H9 (cell line): ENCODE measurements around the gene SMIM22. TPM values are rescaled to one million over a fixed set of nuclear protein-coding genes. Genes with fewer than 3 reads are reported as not detected.
A peak's percentile ranks its signal among the peaks of the same experiment; 100 is the strongest.

Experiments
- DNase-seq: peaks from one replicate; pipeline ENCODE4 v3.0.0-alpha.2; 2017
- H2AFZ ChIP-seq: one replicate; pipeline ENCODE4 v1.6.1; 2013; ENCODE audit warnings: mild to moderate bottlenecking, low read length, control low read depth, moderate library complexity
- H2AK5ac ChIP-seq: 2 replicates; pipeline ENCODE4 v1.6.1; 2013; ENCODE audit warnings: low read length, control low read depth, mixed read lengths; ENCODE audit not compliant: insufficient read length
- H2BK120ac ChIP-seq: one replicate; pipeline ENCODE4 v1.6.1; 2013; ENCODE audit warnings: low read depth, mild to moderate bottlenecking, low read length, control low read depth, inconsistent platforms; ENCODE audit not compliant: poor library complexity, severe bottlenecking
- H2BK12ac ChIP-seq: 2 replicates; pipeline ENCODE4 v1.6.1; 2013; ENCODE audit warnings: low read length, control low read depth, mixed read lengths, low read depth; ENCODE audit not compliant: insufficient read length
- H2BK15ac ChIP-seq: 2 replicates; pipeline ENCODE4 v1.6.1; 2013; ENCODE audit warnings: low read depth, low read length, control low read depth
- H2BK20ac ChIP-seq: one replicate; pipeline ENCODE4 v1.6.1; 2013; ENCODE audit warnings: low read depth, mild to moderate bottlenecking, low read length, control low read depth, inconsistent platforms; ENCODE audit not compliant: poor library complexity, severe bottlenecking
- H2BK5ac ChIP-seq: 2 replicates; pipeline ENCODE4 v1.6.1; 2013; ENCODE audit warnings: low read length, control low read depth, mixed read lengths; ENCODE audit not compliant: insufficient read length
- H3K14ac ChIP-seq: 2 replicates; pipeline ENCODE4 v1.6.1; 2013; ENCODE audit warnings: low read length, control low read depth; ENCODE audit not compliant: insufficient read depth
- H3K18ac ChIP-seq: 2 replicates; pipeline ENCODE4 v1.6.1; 2013; ENCODE audit warnings: low read depth, mild to moderate bottlenecking, mixed read lengths, low read length, control low read depth; ENCODE audit not compliant: insufficient read length
- H3K23ac ChIP-seq: 2 replicates; pipeline ENCODE4 v1.6.1; 2013; ENCODE audit warnings: low read length, control low read depth, mixed read lengths, low read depth; ENCODE audit not compliant: insufficient read length
- H3K23me2 ChIP-seq: 2 replicates; pipeline ENCODE4 v1.6.1; 2013; ENCODE audit warnings: low read depth, mild to moderate bottlenecking, mixed read lengths, low read length, control low read depth; ENCODE audit not compliant: insufficient read length, poor library complexity, severe bottlenecking
- H3K27ac ChIP-seq: 2 replicates; pipeline ENCODE4 v1.5.1; 2013; ENCODE audit warnings: low read length, control low read depth, mixed read lengths, low read depth; ENCODE audit not compliant: insufficient read length
- H3K27me3 ChIP-seq: 2 replicates; pipeline ENCODE4 v1.6.1; 2013; ENCODE audit warnings: low read length, control low read depth, inconsistent platforms; ENCODE audit not compliant: insufficient read depth
- H3K4ac ChIP-seq: 2 replicates; pipeline ENCODE4 v1.6.1; 2013; ENCODE audit warnings: low read depth, mild to moderate bottlenecking, control low read depth, inconsistent platforms, low read length, moderate library complexity
- H3K4me1 ChIP-seq: 2 replicates; pipeline ENCODE4 v1.6.1; 2013; ENCODE audit warnings: low read length, control low read depth, inconsistent platforms; ENCODE audit not compliant: insufficient read depth
- H3K4me2 ChIP-seq: 2 replicates; pipeline ENCODE4 v1.6.1; 2013; ENCODE audit warnings: low read length, control low read depth, mixed read lengths; ENCODE audit not compliant: insufficient read length, insufficient read depth
- H3K56ac ChIP-seq: 2 replicates; pipeline ENCODE4 v1.6.1; 2013; ENCODE audit warnings: low read depth, mild to moderate bottlenecking, mixed read lengths, low read length, control low read depth; ENCODE audit not compliant: insufficient read length
- H3K79me1 ChIP-seq: 2 replicates; pipeline ENCODE4 v1.6.1; 2013; ENCODE audit warnings: low read depth, mild to moderate bottlenecking, moderate library complexity, low read length, control low read depth, inconsistent platforms; ENCODE audit not compliant: insufficient read depth, poor library complexity, severe bottlenecking
- H3K79me2 ChIP-seq: 2 replicates; pipeline ENCODE4 v1.6.1; 2013; ENCODE audit warnings: low read length, control low read depth, inconsistent platforms; ENCODE audit not compliant: insufficient read depth
- H3K9ac ChIP-seq: 2 replicates; pipeline ENCODE4 v1.6.1; 2013; ENCODE audit warnings: low read length, control low read depth, mixed read lengths; ENCODE audit not compliant: insufficient read length; ENCODE audit errors: extremely low read depth
- H3K9me3 ChIP-seq: one replicate; pipeline ENCODE4 v1.6.1; 2013; ENCODE audit warnings: low read depth, low read length, inconsistent platforms; ENCODE audit not compliant: control insufficient read depth
- H3T11ph ChIP-seq: one replicate; pipeline ENCODE4 v1.6.1; 2013; ENCODE audit warnings: mild to moderate bottlenecking, low read length, control low read depth, inconsistent platforms
- H4K20me1 ChIP-seq: one replicate; pipeline ENCODE4 v1.6.1; 2013; ENCODE audit not compliant: control insufficient read depth, insufficient read length, insufficient read depth
- H4K5ac ChIP-seq: 2 replicates; pipeline ENCODE4 v1.6.1; 2013; ENCODE audit warnings: low read depth, mild to moderate bottlenecking, mixed read lengths, low read length, control low read depth; ENCODE audit not compliant: insufficient read length
- H4K8ac ChIP-seq: replicated peaks from 2 replicates; pipeline ENCODE4 v1.6.1; 2013; ENCODE audit warnings: low read length, control low read depth, mixed read lengths, low read depth; ENCODE audit not compliant: insufficient read length
- H4K91ac ChIP-seq: 2 replicates; pipeline ENCODE4 v1.6.1; 2013; ENCODE audit warnings: low read depth, mild to moderate bottlenecking, moderate library complexity, mixed read lengths, low read length, control low read depth; ENCODE audit not compliant: insufficient read length
- H3K27ac Mint-ChIP-seq, 3 experiments: 2 replicates in 2 of 3; 3 replicates in 1 of 3; pipeline ENCODE4 v1.8.0; 2020 to 2021; ENCODE audit warnings: mixed read lengths in 3 of 3, mild to moderate bottlenecking in 1 of 3, moderate library complexity in 1 of 3
- H3K27me3 Mint-ChIP-seq: 2 replicates; pipeline ENCODE4 v1.8.0; 2021; ENCODE audit warnings: low read depth, mild to moderate bottlenecking, moderate library complexity, mixed read lengths
- H3K36me3 Mint-ChIP-seq, 3 experiments: 2 replicates in 2 of 3; 3 replicates in 1 of 3; pipeline ENCODE4 v1.8.0; 2020 to 2021; ENCODE audit warnings: low read depth in 3 of 3, mixed read lengths in 3 of 3; ENCODE audit not compliant: insufficient read depth in 1 of 3
- H3K4me1 Mint-ChIP-seq, 2 experiments: 2 replicates each; pipeline ENCODE4 v1.8.0; 2020; ENCODE audit warnings: mixed read lengths in 2 of 2
- H3K4me3 Mint-ChIP-seq, 2 experiments: 2 replicates in 1 of 2; 3 replicates in 1 of 2; pipeline ENCODE4 v1.8.0; 2020 to 2021; ENCODE audit warnings: mild to moderate bottlenecking in 2 of 2, mixed read lengths in 2 of 2, moderate library complexity in 1 of 2
- H3K9me3 Mint-ChIP-seq, 2 experiments: 2 replicates in 1 of 2; 3 replicates in 1 of 2; pipeline ENCODE4 v1.8.0; 2020; ENCODE audit warnings: mild to moderate bottlenecking in 2 of 2, mixed read lengths in 2 of 2, moderate library complexity in 1 of 2
- WGBS: extraction: QIAGEN DNeasy Blood & Tissue Kit; methylation state at CpG from one replicate; pipeline ENCODE4 v1.1.7; 2013; ENCODE audit warnings: missing lambda C conversion rate, low lambda C conversion rate, mixed read lengths; ENCODE audit not compliant: insufficient read length; ENCODE audit errors: extremely low coverage; 5-methylcytosine and 5-hydroxymethylcytosine counted together
- total RNA-seq: library from RNA; stranded (reverse); gene quantifications from 2 replicates; pipeline ENCODE4 v1.2.1, GENCODE V29; 2021
- TF ChIP-seq, protein P1 (sequence below): fragments of 200-600 bp; sonication (generic); conservative IDR thresholded peaks from 3 replicates; pipeline ENCODE4 v1.8.0; 2021; ENCODE audit warnings: antibody characterized with exemption, mild to moderate bottlenecking

The SMIM22 gene
- total RNA-seq, 1 experiment from 2014 or later: not detected

DNA sequence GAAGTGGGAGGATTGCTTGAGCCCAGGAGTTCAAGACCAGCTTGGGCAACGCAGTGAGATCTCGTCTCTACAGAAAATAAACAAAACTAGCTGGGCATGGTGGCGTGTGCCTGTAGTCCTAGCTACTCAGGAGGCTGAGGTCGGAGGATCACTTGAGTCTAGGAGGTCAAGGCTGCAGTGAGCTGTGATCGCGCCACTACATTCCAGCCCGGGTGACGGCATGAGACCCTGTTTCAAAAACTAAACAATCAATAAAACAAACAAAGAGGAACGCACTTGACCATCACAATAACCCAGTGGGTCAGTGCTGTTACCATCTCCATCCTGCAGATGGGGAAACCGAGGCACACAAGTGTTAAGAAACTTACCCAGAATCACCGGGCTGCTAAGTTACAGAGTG, 41.9 kb upstream of the SMIM22 start:
- Histone ChIP-seq H3K4me1 (no peaks in the 10 kb centered on the region), H3K9ac (no peak overlapping the region), H2AFZ (no peak overlapping the region), H4K20me1 (no peaks in the 10 kb centered on the region), H2AK5ac (no peak overlapping the region), H3K4me2 (no peak overlapping the region), H3K4ac (no peak overlapping the region), H4K5ac (no peak overlapping the region), H2BK15ac (no peak overlapping the region), H3K9me3 (no peaks in the 10 kb centered on the region), H3K27me3 (no peaks in the 10 kb centered on the region), H3K56ac (no peak overlapping the region), H3K27ac (no peak overlapping the region), H2BK12ac (no peak overlapping the region), H3K79me1 (no peaks in the 10 kb centered on the region), H3T11ph (no peak overlapping the region), H3K23me2 (no peaks in the 10 kb centered on the region), H4K8ac (no peak overlapping the region), H3K23ac (no peak overlapping the region), H2BK5ac (no peak overlapping the region), H3K79me2 (no peaks in the 10 kb centered on the region), H3K18ac (no peak overlapping the region), H2BK120ac (no peak overlapping the region), H3K14ac (no peak overlapping the region), H2BK20ac (no peak overlapping the region), H4K91ac (no peak overlapping the region)
- no peak overlapping the region for H3K27ac Mint-ChIP-seq
- peaks cover 33 to 59% (median 56%) of the 10 kb centered on the region in 3 experiments for H3K36me3 Mint-ChIP-seq
- TF ChIP-seq, protein P1, sequence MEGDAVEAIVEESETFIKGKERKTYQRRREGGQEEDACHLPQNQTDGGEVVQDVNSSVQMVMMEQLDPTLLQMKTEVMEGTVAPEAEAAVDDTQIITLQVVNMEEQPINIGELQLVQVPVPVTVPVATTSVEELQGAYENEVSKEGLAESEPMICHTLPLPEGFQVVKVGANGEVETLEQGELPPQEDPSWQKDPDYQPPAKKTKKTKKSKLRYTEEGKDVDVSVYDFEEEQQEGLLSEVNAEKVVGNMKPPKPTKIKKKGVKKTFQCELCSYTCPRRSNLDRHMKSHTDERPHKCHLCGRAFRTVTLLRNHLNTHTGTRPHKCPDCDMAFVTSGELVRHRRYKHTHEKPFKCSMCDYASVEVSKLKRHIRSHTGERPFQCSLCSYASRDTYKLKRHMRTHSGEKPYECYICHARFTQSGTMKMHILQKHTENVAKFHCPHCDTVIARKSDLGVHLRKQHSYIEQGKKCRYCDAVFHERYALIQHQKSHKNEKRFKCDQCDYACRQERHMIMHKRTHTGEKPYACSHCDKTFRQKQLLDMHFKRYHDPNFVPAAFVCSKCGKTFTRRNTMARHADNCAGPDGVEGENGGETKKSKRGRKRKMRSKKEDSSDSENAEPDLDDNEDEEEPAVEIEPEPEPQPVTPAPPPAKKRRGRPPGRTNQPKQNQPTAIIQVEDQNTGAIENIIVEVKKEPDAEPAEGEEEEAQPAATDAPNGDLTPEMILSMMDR: no peak
- H3K9me3 Mint-ChIP-seq: peaks cover 7 to 9% of the 10 kb centered on the region in 2 experiments; a peak in 3 of 5 replicates
- peak overlapping the region in 1 of 2 experiments; percentile 19; a peak in 1 of 5 replicates for H3K4me3 Mint-ChIP-seq
- no peaks in the 10 kb centered on the region for H3K4me1 Mint-ChIP-seq
- H3K27me3 Mint-ChIP-seq: no peaks in the 10 kb centered on the region
- no peak for DNase-seq
- WGBS: no CpG with 5 or more reads among the region's 11 CpGs
